OCI-LY7 (cell line): ENCODE results near the gene ALG6.

ENCODE experiments used
- EZH2phosphoT487 ChIP-seq: fragments of 200-600 bp; sonication (generic); IDR thresholded peaks from 2 replicates; pipeline ENCODE4 v1.6.1; 2018; ENCODE audit warnings: low read depth, borderline replicate concordance, mild to moderate bottlenecking, mixed run types, antibody characterized with exemption, low read length, moderate library complexity, mixed read lengths
- TF ChIP-seq, protein P1 (sequence below): fragments of 200-600 bp; sonication (generic); conservative IDR thresholded peaks from 2 replicates; pipeline ENCODE4 v1.5.1; 2014; ENCODE audit warnings: mild to moderate bottlenecking, antibody characterized with exemption, low read length, moderate library complexity, mixed read lengths

DNA sequence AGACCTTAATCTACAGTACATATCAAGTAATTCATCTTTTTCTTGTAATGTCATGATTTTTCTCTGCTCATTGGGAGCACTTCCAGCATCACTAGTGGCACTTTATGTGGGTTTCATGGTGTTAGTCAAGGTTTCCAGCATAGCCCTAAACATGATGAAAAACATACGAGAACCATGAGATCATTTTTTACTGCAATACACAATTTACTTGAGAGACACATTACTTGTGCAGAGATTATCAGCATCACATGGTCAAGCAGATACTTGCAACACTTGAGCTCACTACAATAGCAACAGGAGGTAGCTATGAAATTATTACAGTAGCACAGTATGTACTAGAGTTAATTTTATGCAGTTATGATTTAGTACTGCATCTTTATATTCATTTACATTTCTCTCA lies 119.2 kb downstream of the ALG6 start:
- TF ChIP-seq, protein P1, sequence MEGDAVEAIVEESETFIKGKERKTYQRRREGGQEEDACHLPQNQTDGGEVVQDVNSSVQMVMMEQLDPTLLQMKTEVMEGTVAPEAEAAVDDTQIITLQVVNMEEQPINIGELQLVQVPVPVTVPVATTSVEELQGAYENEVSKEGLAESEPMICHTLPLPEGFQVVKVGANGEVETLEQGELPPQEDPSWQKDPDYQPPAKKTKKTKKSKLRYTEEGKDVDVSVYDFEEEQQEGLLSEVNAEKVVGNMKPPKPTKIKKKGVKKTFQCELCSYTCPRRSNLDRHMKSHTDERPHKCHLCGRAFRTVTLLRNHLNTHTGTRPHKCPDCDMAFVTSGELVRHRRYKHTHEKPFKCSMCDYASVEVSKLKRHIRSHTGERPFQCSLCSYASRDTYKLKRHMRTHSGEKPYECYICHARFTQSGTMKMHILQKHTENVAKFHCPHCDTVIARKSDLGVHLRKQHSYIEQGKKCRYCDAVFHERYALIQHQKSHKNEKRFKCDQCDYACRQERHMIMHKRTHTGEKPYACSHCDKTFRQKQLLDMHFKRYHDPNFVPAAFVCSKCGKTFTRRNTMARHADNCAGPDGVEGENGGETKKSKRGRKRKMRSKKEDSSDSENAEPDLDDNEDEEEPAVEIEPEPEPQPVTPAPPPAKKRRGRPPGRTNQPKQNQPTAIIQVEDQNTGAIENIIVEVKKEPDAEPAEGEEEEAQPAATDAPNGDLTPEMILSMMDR: no peak
- no peak for TF ChIP-seq EZH2phosphoT487
